ENCODE data around the gene KIRREL3.

- TF ChIP-seq GATA2 (IDR thresholded peaks at IDR 0.05; ENCODE audit: low read depth, low read length) (no peak), GATA3 (IDR thresholded peaks at IDR 0.05; ENCODE audit: low read depth, low read length) (no peak)
Measured at GRCh38 chr11:127050186-127050585, 49.6 kb upstream of the KIRREL3 start.
